ENCODE measurements around the gene LAMA5.
"Not testable (repeated sequence)": the region's sequence is repeated elsewhere in the genome, so short reads cannot be mapped to it uniquely, and the experiment has no call there.

Gene LAMA5

GRCh38 chr20:62381202-62381797 lies 14.2 kb upstream of the LAMA5 start:
- no peak for TF ChIP-seq CTCF (IDR thresholded peaks at IDR 0.05; ENCODE audit: low read depth, low read length)
- DNase-seq (ENCODE audit: low read depth in 2 of 2), result peak; percentile 51 to 94
- no peak overlapping the region for H3K4me3 ChIP-seq (replicated peaks in 1 of 2; ENCODE audit: low read depth in 2 of 2, low read length in 2 of 2)

- TF ChIP-seq CTCF (IDR thresholded peaks at IDR 0.05; ENCODE audit: low read depth, low read length), result no peak
- no peak for DNase-seq (ENCODE audit: low read depth in 2 of 2)
- H3K4me3 ChIP-seq (replicated peaks in 1 of 2; ENCODE audit: low read depth in 2 of 2, low read length in 2 of 2), result no peak overlapping the region
Observed at GRCh38 chr20:62378215-62378614, 11.1 kb upstream of the LAMA5 start.

GRCh38 chr20:62377615-62378178 lies 10.6 kb upstream of the LAMA5 start:
- H3K4me3 ChIP-seq (replicated peaks in 1 of 2; ENCODE audit: low read depth in 2 of 2, low read length in 2 of 2), result no peak overlapping the region
- TF ChIP-seq CTCF (IDR thresholded peaks at IDR 0.05; ENCODE audit: low read depth, low read length), result no peak
- DNase-seq (ENCODE audit: low read depth in 2 of 2), result no peak

GRCh38 chr20:62377064-62377461 lies 10.0 kb upstream of the LAMA5 start:
- no peak overlapping the region for H3K4me3 ChIP-seq (replicated peaks in 1 of 2; ENCODE audit: low read depth in 2 of 2, low read length in 2 of 2)
- no peak for DNase-seq (ENCODE audit: low read depth in 2 of 2)
- TF ChIP-seq CTCF (IDR thresholded peaks at IDR 0.05; ENCODE audit: low read depth, low read length), result no peak

- peak; percentile 17 for TF ChIP-seq CTCF (IDR thresholded peaks at IDR 0.05; ENCODE audit: low read depth, low read length)
- peak in 1 of 2 donors; percentile 84 for DNase-seq (ENCODE audit: low read depth in 2 of 2)
- H3K4me3 ChIP-seq (replicated peaks in 1 of 2; ENCODE audit: low read depth in 2 of 2, low read length in 2 of 2), result no peak overlapping the region
Observed at GRCh38 chr20:62376112-62377063, 9.3 kb upstream of the LAMA5 start.

- no peak for TF ChIP-seq CTCF (IDR thresholded peaks at IDR 0.05; ENCODE audit: low read depth, low read length)
- H3K4me3 ChIP-seq (replicated peaks in 1 of 2; ENCODE audit: low read depth in 2 of 2, low read length in 2 of 2), result no peak overlapping the region
Observed at GRCh38 chr20:62374331-62375152, 7.4 kb upstream of the LAMA5 start.

GRCh38 chr20:62373631-62374179 lies 6.6 kb upstream of the LAMA5 start:
- H3K4me3 ChIP-seq (replicated peaks in 1 of 2; ENCODE audit: low read depth in 2 of 2, low read length in 2 of 2); DNase-seq (ENCODE audit: low read depth in 2 of 2): not testable (repeated sequence)

More at GRCh38 chr20:62374331-62375152, 7.4 kb upstream of the LAMA5 start:
- no peak for DNase-seq (ENCODE audit: low read depth in 2 of 2)

Data from cardiac fibroblast (primary cell).